Activated T-helper 1 cell treated with anti-CD3 and anti-CD28 coated beads, Interleukin-12 subunit alpha, Interleukin-12 subunit beta, Interleukin-2, Interleukin-4 antibody, amounts not matched to agents 30 ng/mL and 10 ng/mL and 1 ng/mL, durations not matched to agents 14 hours and 24 hours and 36 hours (primary cell): Measurements from ENCODE around the gene BRIP1. TPM values are rescaled to one million over a fixed set of nuclear protein-coding genes. Genes with fewer than 3 reads are reported as not detected.
"Not testable (repeated sequence)": the region's sequence is repeated elsewhere in the genome, so short reads cannot be mapped to it uniquely, and the experiment has no call there.

Source experiments
- DNase-seq: peaks from one replicate; pipeline ENCODE4 v3.0.0; 2021; ENCODE audit warnings: low spot score
- H3K27ac Mint-ChIP-seq: one replicate; pipeline ENCODE4 v1.8.0; 2021; ENCODE audit warnings: mild to moderate bottlenecking, mixed read lengths
- H3K27me3 Mint-ChIP-seq: one replicate; pipeline ENCODE4 v1.8.0; 2022; ENCODE audit warnings: mild to moderate bottlenecking, moderate library complexity, mixed read lengths; ENCODE audit not compliant: insufficient read depth
- H3K36me3 Mint-ChIP-seq: one replicate; pipeline ENCODE4 v1.8.0; 2021; ENCODE audit warnings: low read depth, mixed read lengths
- H3K4me1 Mint-ChIP-seq: one replicate; pipeline ENCODE4 v1.8.0; 2021; ENCODE audit warnings: low read depth, mixed read lengths
- H3K4me3 Mint-ChIP-seq: one replicate; pipeline ENCODE4 v1.8.0; 2021; ENCODE audit warnings: mild to moderate bottlenecking, moderate library complexity, mixed read lengths
- H3K9me3 Mint-ChIP-seq: one replicate; pipeline ENCODE4 v1.8.0; 2021; ENCODE audit warnings: mixed read lengths
- intact Hi-C: fragments of 100-400 bp; cut with micrococcal nuclease; formaldehyde crosslinking; loops from one replicate; pipeline ENCODE4 v1.15.1; 2024
- total RNA-seq: library from RNA; stranded (reverse); gene quantifications from 2 replicates; pipeline ENCODE4 v1.2.3, GENCODE V29; 2022

BRIP1 gene
- total RNA-seq, 1 donor from 2014 or later: 17.9 TPM

DNA sequence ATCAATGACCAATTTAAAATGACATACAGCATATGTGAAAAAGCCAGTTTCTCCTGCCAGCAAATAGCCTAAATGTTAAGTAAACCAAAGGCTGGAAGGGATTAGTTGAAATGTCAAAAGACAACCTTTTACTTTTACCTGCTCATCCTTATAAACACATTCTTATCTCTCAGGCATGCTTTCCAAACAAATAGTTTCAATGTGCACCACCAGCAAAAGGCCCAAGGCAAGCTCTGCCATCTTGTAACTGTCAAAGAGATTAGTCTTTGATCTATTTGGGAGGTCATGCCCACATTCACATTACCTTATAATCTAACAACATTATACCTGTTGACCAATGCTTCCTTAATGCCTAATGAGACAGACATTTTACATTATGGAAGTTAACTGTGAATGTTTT is 140.1 kb downstream of the BRIP1 start:
- Mint-ChIP-seq H3K9me3 (peaks cover 10% of the 10 kb centered on the region), H3K27me3 (no peaks in the 10 kb centered on the region), H3K4me1 (peaks cover under 1% of the 10 kb centered on the region), H3K4me3 (no peak overlapping the region), H3K36me3 (peaks cover 7% of the 10 kb centered on the region), H3K27ac (no peak overlapping the region)
- DNase-seq: no peak
- intact Hi-C loops: no loop called here

DNA sequence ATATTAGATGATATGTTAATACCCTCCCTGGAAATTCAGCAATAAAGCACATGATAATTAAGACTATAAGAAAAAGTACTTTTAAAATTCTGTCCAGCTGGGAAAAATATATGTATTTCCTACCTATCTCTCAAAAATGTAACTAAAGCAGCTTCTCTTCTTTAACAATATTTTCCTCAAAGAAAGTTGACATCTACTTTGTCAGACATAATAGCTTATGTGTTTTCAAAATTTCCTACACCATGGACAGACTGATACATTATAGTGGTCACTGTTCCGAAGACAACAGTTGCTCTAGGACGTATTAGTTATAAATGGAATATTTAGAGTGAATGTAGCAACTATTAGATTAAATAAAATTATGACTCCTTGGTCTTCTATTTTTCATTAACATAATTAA is 140.9 kb downstream of the BRIP1 start:
- DNase-seq: no peak
- intact Hi-C loops: no loop called here
- Mint-ChIP-seq H3K4me1 (no peaks in the 10 kb centered on the region), H3K27ac (no peak overlapping the region), H3K27me3 (no peaks in the 10 kb centered on the region), H3K9me3 (peaks cover 18% of the 10 kb centered on the region), H3K4me3 (no peak overlapping the region), H3K36me3 (peaks cover 8% of the 10 kb centered on the region)

DNA sequence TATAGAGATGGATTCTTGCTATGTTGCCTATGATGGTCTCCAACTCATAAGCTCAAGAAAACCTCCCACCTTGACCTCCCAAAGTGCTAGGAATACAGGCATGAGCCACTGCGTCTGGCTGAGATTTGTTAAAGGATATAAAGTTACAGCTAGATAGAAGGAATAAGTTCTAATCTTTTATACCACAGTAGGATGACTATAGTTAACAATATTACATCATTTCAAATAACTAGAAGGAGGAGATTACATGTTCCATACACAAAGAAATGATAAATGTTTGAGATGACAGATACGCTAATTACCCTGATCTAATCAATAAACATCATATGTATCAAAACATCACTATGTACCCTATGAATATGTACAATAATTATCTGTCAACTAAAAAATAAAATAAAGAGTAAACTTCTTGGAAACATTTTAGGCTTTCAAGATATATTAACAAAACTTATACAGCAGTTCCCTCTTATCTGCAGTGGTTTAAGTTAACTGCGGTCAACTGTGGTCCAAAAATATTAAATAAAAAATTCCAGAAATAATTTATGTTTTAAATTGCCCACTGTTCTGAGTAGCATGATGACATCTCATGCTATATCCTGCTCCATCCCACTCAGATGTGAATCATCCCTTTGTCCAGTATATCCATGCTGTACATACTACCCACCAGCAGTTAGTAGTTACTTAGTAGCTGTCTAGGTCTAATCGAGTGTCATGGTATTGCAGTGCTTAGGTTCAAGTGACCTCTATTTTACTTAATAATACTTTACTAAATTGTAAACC is 143.1 kb downstream of the BRIP1 start:
- Mint-ChIP-seq H3K4me1 (no peaks in the 10 kb centered on the region), H3K4me3 (no peak overlapping the region), H3K36me3 (peaks cover 10% of the 10 kb centered on the region), H3K27me3 (no peaks in the 10 kb centered on the region), H3K9me3 (peaks cover 30% of the 10 kb centered on the region), H3K27ac (no peak overlapping the region)
- no peak for DNase-seq
- intact Hi-C loops: no loop called here

DNA sequence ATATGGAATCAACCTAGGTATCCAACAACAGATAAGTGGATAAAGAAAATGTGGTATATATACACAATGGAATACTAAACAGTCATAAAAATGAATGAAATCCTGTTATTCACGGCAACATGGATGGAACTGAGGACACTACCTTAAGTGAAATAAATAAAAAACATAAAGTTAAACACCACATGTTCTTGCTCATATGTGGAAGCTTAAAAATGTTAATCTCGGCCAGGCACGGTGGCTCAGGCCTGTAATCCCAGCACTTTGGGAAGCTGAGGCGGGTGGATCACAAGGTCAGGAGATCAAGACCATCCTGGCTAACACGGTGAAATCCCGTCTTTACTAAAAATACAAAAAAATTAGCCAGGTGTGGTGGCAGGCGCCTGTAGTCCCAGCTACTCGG is 144.1 kb downstream of the BRIP1 start:
- H3K27me3 Mint-ChIP-seq, H3K27ac Mint-ChIP-seq, intact Hi-C loops, H3K4me3 Mint-ChIP-seq, DNase-seq, H3K4me1 Mint-ChIP-seq: not testable (repeated sequence)
- peaks cover 30% of the 10 kb centered on the region for H3K9me3 Mint-ChIP-seq
- H3K36me3 Mint-ChIP-seq: peaks cover 12% of the 10 kb centered on the region

DNA sequence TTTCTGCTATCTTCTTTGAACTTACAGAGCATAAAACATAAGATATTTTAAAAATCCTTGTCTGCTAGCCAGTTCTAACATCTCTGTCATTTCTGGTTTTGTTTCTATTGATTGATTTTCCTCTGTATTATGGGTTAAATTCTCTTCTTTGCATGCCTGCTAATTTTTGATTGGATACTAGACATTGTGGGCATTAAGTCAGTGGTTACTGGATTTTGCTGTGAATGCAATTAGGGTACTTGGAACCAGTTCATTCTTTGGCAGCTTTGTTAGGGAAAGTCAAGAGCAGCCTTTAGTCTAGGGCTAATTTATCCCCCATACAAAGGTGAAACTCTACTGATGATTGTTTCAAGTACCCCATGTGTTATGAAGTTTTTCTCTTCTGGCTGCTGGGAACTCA is 145.3 kb downstream of the BRIP1 start:
- H3K27ac Mint-ChIP-seq: no peak overlapping the region
- DNase-seq: no peak
- intact Hi-C loops: no loop called here
- no peaks in the 10 kb centered on the region for H3K4me1 Mint-ChIP-seq
- H3K27me3 Mint-ChIP-seq: no peaks in the 10 kb centered on the region
- no peak overlapping the region for H3K4me3 Mint-ChIP-seq
- H3K36me3 Mint-ChIP-seq: peaks cover 14% of the 10 kb centered on the region
- H3K9me3 Mint-ChIP-seq: peaks cover 30% of the 10 kb centered on the region

DNA sequence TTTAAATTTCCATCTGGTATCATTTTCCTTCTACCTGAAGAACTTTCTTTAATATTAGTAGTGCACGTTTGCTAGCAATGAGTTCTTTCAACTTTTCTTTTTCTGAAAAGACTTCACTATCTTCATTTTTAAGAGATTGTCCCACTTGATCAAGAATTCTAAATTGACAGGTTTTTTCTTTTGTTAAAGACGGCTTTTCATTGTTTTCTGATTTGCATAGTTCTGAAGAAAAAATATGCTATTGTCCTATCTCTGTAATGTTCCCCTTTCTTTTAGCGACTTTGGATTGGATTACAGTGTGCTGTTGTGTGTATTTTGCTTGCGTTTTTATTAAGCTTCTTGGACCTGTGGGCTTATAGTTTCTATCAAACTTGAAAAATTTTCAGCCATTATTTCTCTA is 146.0 kb downstream of the BRIP1 start:
- Mint-ChIP-seq H3K4me3 (no peak overlapping the region), H3K27me3 (no peaks in the 10 kb centered on the region), H3K27ac (no peak overlapping the region), H3K36me3 (peaks cover 16% of the 10 kb centered on the region), H3K4me1 (no peaks in the 10 kb centered on the region), H3K9me3 (peaks cover 30% of the 10 kb centered on the region)
- intact Hi-C loops: no loop called here
- no peak for DNase-seq

DNA sequence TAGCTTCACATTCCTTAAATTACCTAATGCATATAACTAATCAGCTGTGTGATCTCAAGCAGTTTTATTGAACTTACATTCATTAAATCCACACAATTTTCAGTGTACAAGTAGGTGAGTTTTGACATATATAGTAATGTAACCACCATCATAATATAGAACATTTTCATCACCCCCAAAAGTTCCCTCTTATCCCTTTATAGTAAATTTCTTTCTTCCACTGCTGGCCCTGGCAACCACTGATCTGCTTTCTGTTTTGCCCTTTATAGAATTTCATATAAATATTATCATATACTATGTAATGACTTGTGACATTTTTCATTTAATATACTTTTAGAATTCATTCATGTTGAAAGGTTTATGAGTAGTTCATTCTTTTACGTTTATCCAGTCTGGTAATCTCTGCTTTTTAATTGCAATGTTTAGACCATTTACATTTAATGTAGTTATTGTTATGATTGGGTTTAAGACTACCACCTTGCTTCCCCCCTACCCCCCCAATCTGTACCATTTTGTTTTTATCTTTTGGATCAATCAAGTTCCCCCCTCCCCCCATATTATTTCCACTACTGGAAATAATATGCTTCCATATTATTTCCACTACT is 147.0 kb downstream of the BRIP1 start:
- H3K4me3 Mint-ChIP-seq: no peak overlapping the region
- H3K27me3 Mint-ChIP-seq: no peaks in the 10 kb centered on the region
- DNase-seq: no peak
- no peaks in the 10 kb centered on the region for H3K4me1 Mint-ChIP-seq
- intact Hi-C loops: no loop called here
- H3K36me3 Mint-ChIP-seq: peaks cover 16% of the 10 kb centered on the region
- H3K27ac Mint-ChIP-seq: no peak overlapping the region
- H3K9me3 Mint-ChIP-seq: peaks cover 30% of the 10 kb centered on the region

DNA sequence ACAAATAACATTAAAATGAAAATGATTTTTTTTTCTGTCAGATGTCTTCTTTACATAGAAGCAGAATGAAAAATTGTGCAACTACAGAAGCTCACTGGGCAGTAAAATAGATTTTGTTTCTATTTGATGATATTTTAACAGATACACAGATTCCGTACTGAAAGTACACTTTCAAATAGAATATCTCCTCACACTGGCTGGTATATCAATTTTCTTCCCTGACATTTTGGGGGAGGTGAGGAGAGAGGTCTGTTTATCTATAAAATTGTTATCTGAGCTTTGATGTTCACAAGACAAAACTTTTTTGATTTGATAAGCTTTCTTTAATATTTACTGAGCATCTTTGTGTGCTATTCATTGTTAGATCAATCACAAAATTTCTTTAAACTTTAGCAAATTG is 148.0 kb downstream of the BRIP1 start:
- Mint-ChIP-seq H3K9me3 (peaks cover 30% of the 10 kb centered on the region), H3K4me1 (no peaks in the 10 kb centered on the region), H3K4me3 (no peak overlapping the region), H3K27me3 (no peaks in the 10 kb centered on the region), H3K27ac (no peak overlapping the region), H3K36me3 (peaks cover 23% of the 10 kb centered on the region)
- intact Hi-C loops: no loop called here
- no peak for DNase-seq

DNA sequence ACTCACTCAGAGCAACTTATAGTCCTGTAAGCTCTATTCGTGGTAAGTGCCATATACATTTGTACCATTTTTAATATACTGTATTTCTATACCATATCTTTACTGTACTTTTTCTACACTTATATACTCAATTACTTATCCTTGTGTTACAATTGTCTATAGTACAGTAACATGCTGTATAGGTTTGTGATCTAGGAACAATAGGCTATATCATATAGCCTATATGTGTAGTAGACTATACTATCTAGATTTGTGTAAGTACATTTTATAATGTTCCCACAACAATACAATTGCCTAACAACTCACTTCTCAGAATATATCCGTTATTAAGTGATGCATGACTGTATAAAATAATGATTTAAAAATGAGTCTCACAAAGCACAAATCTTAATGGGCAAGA is 149.0 kb downstream of the BRIP1 start:
- no peak for DNase-seq
- Mint-ChIP-seq H3K27ac (no peak overlapping the region), H3K27me3 (no peaks in the 10 kb centered on the region), H3K9me3 (peaks cover 30% of the 10 kb centered on the region), H3K4me3 (no peak overlapping the region), H3K36me3 (peaks cover 23% of the 10 kb centered on the region), H3K4me1 (no peaks in the 10 kb centered on the region)
- intact Hi-C loops: no loop called here

DNA sequence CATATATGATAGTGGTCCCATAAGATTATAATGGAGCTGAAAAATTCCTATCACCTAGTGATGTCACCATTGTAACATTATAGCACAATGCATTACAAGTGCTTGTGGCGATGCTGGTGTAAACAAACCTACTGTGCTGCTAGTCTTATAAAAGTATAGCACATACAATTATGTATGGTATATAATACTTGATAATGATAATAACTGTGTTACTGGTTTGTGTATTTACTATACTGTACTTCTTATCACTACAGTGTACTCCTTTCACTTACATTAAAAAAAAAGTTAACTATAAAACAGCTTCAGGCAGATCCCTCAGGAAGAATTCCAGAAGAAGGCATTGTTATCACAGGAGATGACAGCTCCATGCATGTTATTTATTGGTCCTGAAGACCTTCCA is 150.3 kb downstream of the BRIP1 start:
- intact Hi-C loops: no loop called here
- Mint-ChIP-seq H3K9me3 (peaks cover 18% of the 10 kb centered on the region), H3K27ac (no peak overlapping the region), H3K36me3 (peaks cover 29% of the 10 kb centered on the region), H3K4me3 (no peak overlapping the region), H3K4me1 (no peaks in the 10 kb centered on the region), H3K27me3 (no peaks in the 10 kb centered on the region)
- no peak for DNase-seq

DNA sequence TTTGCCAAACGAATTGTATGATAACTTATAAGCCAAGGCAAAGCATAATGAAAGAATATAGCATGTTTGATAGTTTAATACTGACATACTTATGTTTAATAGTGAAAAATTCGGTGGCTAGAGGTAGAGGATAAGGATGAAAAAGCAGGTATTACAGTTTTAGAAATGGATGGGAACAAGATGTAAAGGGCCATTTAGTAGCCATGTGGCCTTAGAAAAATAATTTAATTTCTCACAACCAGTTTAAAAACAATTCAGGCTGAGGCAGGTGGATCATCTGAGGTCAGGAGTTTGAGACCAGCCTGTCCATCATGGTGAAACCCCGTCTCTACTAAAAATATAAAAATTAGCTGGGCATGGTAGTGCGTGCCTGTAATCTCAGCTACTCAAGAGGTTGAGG is 152.8 kb downstream of the BRIP1 start:
- Mint-ChIP-seq H3K27me3 (peaks cover 1% of the 10 kb centered on the region), H3K4me1 (no peaks in the 10 kb centered on the region), H3K4me3 (no peak overlapping the region), H3K9me3 (peaks cover 13% of the 10 kb centered on the region), H3K27ac (no peak overlapping the region), H3K36me3 (peaks cover 35% of the 10 kb centered on the region)
- intact Hi-C loops: no loop called here
- no peak for DNase-seq

DNA sequence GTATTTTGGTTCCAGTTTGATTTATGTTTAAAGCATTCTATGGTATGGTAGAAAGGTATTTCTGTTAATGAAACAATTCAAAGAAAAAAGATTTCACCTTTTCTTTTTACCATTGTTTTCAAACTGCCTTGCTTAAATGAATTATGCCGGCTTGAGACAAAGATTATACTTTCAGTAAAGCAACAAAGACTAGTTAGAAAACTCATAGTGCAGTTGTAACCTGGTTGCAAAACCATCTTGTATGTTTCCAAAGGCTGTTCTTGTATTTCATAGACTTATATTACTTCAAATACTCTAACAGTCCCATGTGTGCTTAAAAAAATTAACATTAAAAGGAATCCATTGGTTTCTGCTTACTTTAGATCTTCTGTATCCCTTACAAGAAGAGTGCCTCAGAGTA is 153.8 kb downstream of the BRIP1 start:
- Mint-ChIP-seq H3K27me3 (peaks cover 1% of the 10 kb centered on the region), H3K27ac (no peak overlapping the region)

DNA sequence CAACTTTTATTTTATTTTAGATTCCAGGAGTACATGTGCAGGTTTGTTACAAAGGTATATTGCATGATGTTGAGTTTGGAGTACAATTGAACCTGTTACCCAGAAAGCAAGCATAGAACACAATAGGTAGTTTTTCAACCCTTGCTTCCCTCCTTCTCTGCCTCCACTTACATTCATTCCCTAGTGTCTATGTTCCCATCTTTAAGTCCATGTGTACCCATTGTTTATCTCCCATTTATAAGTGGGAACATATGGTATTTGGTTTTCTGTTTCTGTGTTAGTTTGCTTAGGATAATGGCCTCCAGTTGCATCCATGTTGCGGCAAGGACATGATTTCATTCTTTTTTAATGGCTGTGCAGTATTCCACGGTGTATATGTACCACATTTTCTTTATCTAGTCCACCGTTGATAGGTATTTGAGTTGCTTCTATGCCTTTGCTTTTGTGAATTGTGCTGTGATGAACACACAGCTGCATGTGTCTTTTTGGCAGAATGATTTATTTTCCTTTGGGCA is 158.3 kb downstream of the BRIP1 start:
- DNase-seq: no peak
- Mint-ChIP-seq H3K27ac (no peak overlapping the region), H3K36me3 (peaks cover 24% of the 10 kb centered on the region), H3K4me1 (no peaks in the 10 kb centered on the region), H3K9me3 (peaks cover 54% of the 10 kb centered on the region), H3K4me3 (no peak overlapping the region), H3K27me3 (peaks cover 1% of the 10 kb centered on the region)
- intact Hi-C loops: no loop called here

More for the DNA sequence above, 153.8 kb downstream of the BRIP1 start:
- no peak overlapping the region for H3K4me3 Mint-ChIP-seq
- intact Hi-C loops: no loop called here
- H3K4me1 Mint-ChIP-seq: no peaks in the 10 kb centered on the region
- no peak for DNase-seq
- peaks cover 14% of the 10 kb centered on the region for H3K9me3 Mint-ChIP-seq
- peaks cover 35% of the 10 kb centered on the region for H3K36me3 Mint-ChIP-seq
